ENCODE data around the gene AGAP4. TPM values are rescaled to one million over a fixed set of nuclear protein-coding genes. Genes with fewer than 3 reads are reported as not detected.
"Not testable (repeated sequence)": the region's sequence is repeated elsewhere in the genome, so short reads cannot be mapped to it uniquely, and the experiment has no call there.

Gene AGAP4
- total RNA-seq (10 to 100 TPM; 29.7 to 37.1 (median 35.1) TPM), total RNA-seq (1.8 to 9.4 (median 5.4) reads per million in 29 experiments)
- total RNA-seq (2013) = 21.8 TPM

- H3K36me3 ChIP-seq (ENCODE audit: control insufficient read depth in 2 of 2, extremely low read depth in 1 of 2, insufficient read depth in 1 of 2, low read length in 1 of 2); H3K27me3 ChIP-seq (replicated peaks in 1 of 2; ENCODE audit: control insufficient read depth in 2 of 2, extremely low read depth in 1 of 2, insufficient read depth in 2 of 2, low read length in 1 of 2); H3K36me3 Mint-ChIP-seq; CTCF ChIA-PET; H3K9me3 Mint-ChIP-seq; H3K4me1 Mint-ChIP-seq; DNase-seq; H3K9me3 ChIP-seq; H3K4me1 ChIP-seq (ENCODE audit: control insufficient read depth in 1 of 2, extremely low read depth in 1 of 2, insufficient read depth in 2 of 2, low read length in 2 of 2); H3K27me3 Mint-ChIP-seq; H3K4me3 Mint-ChIP-seq; H3K27ac Mint-ChIP-seq; H3K4me3 ChIP-seq (ENCODE audit: control insufficient read depth in 1 of 2, extremely low read depth in 1 of 2, low read length in 1 of 2); ATAC-seq (replicated peaks in 1 of 4); H3K27ac ChIP-seq (ENCODE audit: low read length); POLR2A ChIA-PET: not testable (repeated sequence)
- WGBS (ENCODE audit: insufficient coverage) = no CpG with 5 or more reads among the region's 15 CpGs
Measured at GRCh38 chr10:45847400-45847799, at the start of gene AGAP4. Gene AGAP4 (minus strand): TSS chr10:45847500. CDS start chr10:45847347, 153 bp downstream.

- H3K27me3 ChIP-seq (replicated peaks in 1 of 2; ENCODE audit: control insufficient read depth in 2 of 2, extremely low read depth in 1 of 2, insufficient read depth in 2 of 2, low read length in 1 of 2); H3K27me3 Mint-ChIP-seq; H3K27ac ChIP-seq (ENCODE audit: low read length); CTCF ChIA-PET; H3K36me3 ChIP-seq (ENCODE audit: control insufficient read depth in 2 of 2, extremely low read depth in 1 of 2, insufficient read depth in 1 of 2, low read length in 1 of 2); H3K36me3 Mint-ChIP-seq; H3K4me3 Mint-ChIP-seq; POLR2A ChIA-PET; H3K9me3 Mint-ChIP-seq; H3K27ac Mint-ChIP-seq; DNase-seq; H3K4me1 Mint-ChIP-seq; H3K4me3 ChIP-seq (ENCODE audit: control insufficient read depth in 1 of 2, extremely low read depth in 1 of 2, low read length in 1 of 2); H3K9me3 ChIP-seq; H3K4me1 ChIP-seq (ENCODE audit: control insufficient read depth in 1 of 2, extremely low read depth in 1 of 2, insufficient read depth in 2 of 2, low read length in 2 of 2); ATAC-seq (replicated peaks in 1 of 4): not testable (repeated sequence)
- no CpG with 5 or more reads among the region's 4 CpGs for WGBS (ENCODE audit: insufficient coverage)
Measured at GRCh38 chr10:45890721-45891120, 43.4 kb upstream of the AGAP4 start.

GRCh38 chr10:45889539-45890230, 42.4 kb upstream of the AGAP4 start:
- H3K4me3 Mint-ChIP-seq; CTCF ChIA-PET; H3K36me3 ChIP-seq (ENCODE audit: control insufficient read depth in 2 of 2, extremely low read depth in 1 of 2, insufficient read depth in 1 of 2, low read length in 1 of 2); H3K9me3 ChIP-seq; H3K27ac ChIP-seq (ENCODE audit: low read length); H3K4me3 ChIP-seq (ENCODE audit: control insufficient read depth in 1 of 2, extremely low read depth in 1 of 2, low read length in 1 of 2); ATAC-seq (replicated peaks in 1 of 4); H3K27ac Mint-ChIP-seq; POLR2A ChIA-PET; H3K4me1 Mint-ChIP-seq; DNase-seq; H3K36me3 Mint-ChIP-seq; H3K27me3 ChIP-seq (replicated peaks in 1 of 2; ENCODE audit: control insufficient read depth in 2 of 2, extremely low read depth in 1 of 2, insufficient read depth in 2 of 2, low read length in 1 of 2); H3K9me3 Mint-ChIP-seq; H3K27me3 Mint-ChIP-seq; H3K4me1 ChIP-seq (ENCODE audit: control insufficient read depth in 1 of 2, extremely low read depth in 1 of 2, insufficient read depth in 2 of 2, low read length in 2 of 2): not testable (repeated sequence)
- WGBS (ENCODE audit: insufficient coverage) = no CpG with 5 or more reads among the region's 1 CpG

GRCh38 chr10:45882880-45883279, 35.6 kb upstream of the AGAP4 start:
- H3K27ac Mint-ChIP-seq; H3K4me3 Mint-ChIP-seq; CTCF ChIA-PET; H3K27me3 Mint-ChIP-seq; H3K4me1 Mint-ChIP-seq; H3K9me3 Mint-ChIP-seq; H3K27me3 ChIP-seq (replicated peaks in 1 of 2; ENCODE audit: control insufficient read depth in 2 of 2, extremely low read depth in 1 of 2, insufficient read depth in 2 of 2, low read length in 1 of 2); DNase-seq; H3K9me3 ChIP-seq; H3K4me1 ChIP-seq (ENCODE audit: control insufficient read depth in 1 of 2, extremely low read depth in 1 of 2, insufficient read depth in 2 of 2, low read length in 2 of 2); H3K36me3 Mint-ChIP-seq; H3K4me3 ChIP-seq (ENCODE audit: control insufficient read depth in 1 of 2, extremely low read depth in 1 of 2, low read length in 1 of 2); POLR2A ChIA-PET; ATAC-seq (replicated peaks in 1 of 4); H3K27ac ChIP-seq (ENCODE audit: low read length); H3K36me3 ChIP-seq (ENCODE audit: control insufficient read depth in 2 of 2, extremely low read depth in 1 of 2, insufficient read depth in 1 of 2, low read length in 1 of 2): not testable (repeated sequence)
- no CpG with 5 or more reads among the region's 2 CpGs for WGBS (ENCODE audit: insufficient coverage)

- H3K4me3 Mint-ChIP-seq; CTCF ChIA-PET; H3K27me3 Mint-ChIP-seq; H3K27ac ChIP-seq (ENCODE audit: low read length); H3K36me3 ChIP-seq (ENCODE audit: control insufficient read depth in 2 of 2, extremely low read depth in 1 of 2, insufficient read depth in 1 of 2, low read length in 1 of 2); H3K27ac Mint-ChIP-seq; H3K4me1 Mint-ChIP-seq; H3K36me3 Mint-ChIP-seq; H3K9me3 ChIP-seq; H3K4me3 ChIP-seq (ENCODE audit: control insufficient read depth in 1 of 2, extremely low read depth in 1 of 2, low read length in 1 of 2); POLR2A ChIA-PET; H3K4me1 ChIP-seq (ENCODE audit: control insufficient read depth in 1 of 2, extremely low read depth in 1 of 2, insufficient read depth in 2 of 2, low read length in 2 of 2); H3K9me3 Mint-ChIP-seq; ATAC-seq (replicated peaks in 1 of 4); H3K27me3 ChIP-seq (replicated peaks in 1 of 2; ENCODE audit: control insufficient read depth in 2 of 2, extremely low read depth in 1 of 2, insufficient read depth in 2 of 2, low read length in 1 of 2): not testable (repeated sequence)
- WGBS (ENCODE audit: insufficient coverage) = 98% methylated on average over 15 of the region's 33 CpGs
- DNase-seq = peak in 1 of 35 experiments; percentile 25
Measured at GRCh38 chr10:45865404-45865803, 18.1 kb upstream of the AGAP4 start.

GRCh38 chr10:45864264-45864663, 17.0 kb upstream of the AGAP4 start:
- H3K9me3 ChIP-seq; POLR2A ChIA-PET; ATAC-seq (replicated peaks in 1 of 4); H3K4me3 Mint-ChIP-seq; H3K4me1 Mint-ChIP-seq; H3K36me3 Mint-ChIP-seq; H3K27me3 ChIP-seq (replicated peaks in 1 of 2; ENCODE audit: control insufficient read depth in 2 of 2, extremely low read depth in 1 of 2, insufficient read depth in 2 of 2, low read length in 1 of 2); H3K27ac Mint-ChIP-seq; H3K4me1 ChIP-seq (ENCODE audit: control insufficient read depth in 1 of 2, extremely low read depth in 1 of 2, insufficient read depth in 2 of 2, low read length in 2 of 2); H3K9me3 Mint-ChIP-seq; H3K27ac ChIP-seq (ENCODE audit: low read length); H3K27me3 Mint-ChIP-seq; CTCF ChIA-PET; DNase-seq; H3K4me3 ChIP-seq (ENCODE audit: control insufficient read depth in 1 of 2, extremely low read depth in 1 of 2, low read length in 1 of 2); H3K36me3 ChIP-seq (ENCODE audit: control insufficient read depth in 2 of 2, extremely low read depth in 1 of 2, insufficient read depth in 1 of 2, low read length in 1 of 2): not testable (repeated sequence)
- no CpG with 5 or more reads among the region's 3 CpGs for WGBS (ENCODE audit: insufficient coverage)

- H3K27me3 Mint-ChIP-seq; H3K27ac Mint-ChIP-seq; H3K9me3 ChIP-seq; POLR2A ChIA-PET; H3K4me1 Mint-ChIP-seq; DNase-seq; H3K27ac ChIP-seq (ENCODE audit: low read length); H3K27me3 ChIP-seq (replicated peaks in 1 of 2; ENCODE audit: control insufficient read depth in 2 of 2, extremely low read depth in 1 of 2, insufficient read depth in 2 of 2, low read length in 1 of 2); CTCF ChIA-PET; H3K4me3 Mint-ChIP-seq; H3K36me3 ChIP-seq (ENCODE audit: control insufficient read depth in 2 of 2, extremely low read depth in 1 of 2, insufficient read depth in 1 of 2, low read length in 1 of 2); H3K36me3 Mint-ChIP-seq; H3K9me3 Mint-ChIP-seq; ATAC-seq (replicated peaks in 1 of 4); H3K4me1 ChIP-seq (ENCODE audit: control insufficient read depth in 1 of 2, extremely low read depth in 1 of 2, insufficient read depth in 2 of 2, low read length in 2 of 2); H3K4me3 ChIP-seq (ENCODE audit: control insufficient read depth in 1 of 2, extremely low read depth in 1 of 2, low read length in 1 of 2): not testable (repeated sequence)
- WGBS (ENCODE audit: insufficient coverage) = no CpG with 5 or more reads among the region's 2 CpGs
Measured at GRCh38 chr10:45863632-45864031, 16.3 kb upstream of the AGAP4 start.

Data from T-cell (primary cell).